ENCODE data around the gene MXD3. TPM values are rescaled to one million over a fixed set of nuclear protein-coding genes. Genes with fewer than 3 reads are reported as not detected.
"Not testable (repeated sequence)": the region's sequence is repeated elsewhere in the genome, so short reads cannot be mapped to it uniquely, and the experiment has no call there.

MXD3 gene, protein sequence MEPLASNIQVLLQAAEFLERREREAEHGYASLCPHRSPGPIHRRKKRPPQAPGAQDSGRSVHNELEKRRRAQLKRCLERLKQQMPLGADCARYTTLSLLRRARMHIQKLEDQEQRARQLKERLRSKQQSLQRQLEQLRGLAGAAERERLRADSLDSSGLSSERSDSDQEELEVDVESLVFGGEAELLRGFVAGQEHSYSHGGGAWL
- polyA plus RNA-seq (ENCODE audit: insufficient read length in 10 of 10) = 10 to 100 TPM; 12.0 to 26.9 (median 16.3) TPM
- long read RNA-seq, donor 1, partial matches to known transcripts = 0 of 3 reads
- long read RNA-seq, donor 1, other reads (novel, unspliced or antisense) = 0 of 3 reads
- long read RNA-seq, donor 2, partial matches to known transcripts = 27 of 99 reads
- long read RNA-seq, donor 2, other reads (novel, unspliced or antisense) = 67 of 99 reads
- long read RNA-seq, donor 3 = 0 reads
- long read RNA-seq, donor 4, partial matches to known transcripts = 0 of 4 reads
- long read RNA-seq, donor 4, other reads (novel, unspliced or antisense) = 0 of 4 reads
- long read RNA-seq, donor 5, partial matches to known transcripts = 0 of 2 reads
- long read RNA-seq, donor 5, other reads (novel, unspliced or antisense) = 0 of 2 reads
- long read RNA-seq, donor 6, partial matches to known transcripts = 0 of 4 reads
- long read RNA-seq, donor 6, other reads (novel, unspliced or antisense) = 0 of 4 reads
- long read RNA-seq, donor 7, partial matches to known transcripts = 0 of 4 reads
- long read RNA-seq, donor 7, other reads (novel, unspliced or antisense) = 0 of 4 reads
- long read RNA-seq, donor 8, partial matches to known transcripts = 0 of 3 reads
- long read RNA-seq, donor 8, other reads (novel, unspliced or antisense) = 0 of 3 reads
- long read RNA-seq, donor 9, partial matches to known transcripts = 0 of 1 reads
- long read RNA-seq, donor 9, other reads (novel, unspliced or antisense) = 0 of 1 reads

- DNase-seq = peak; percentile 93 to 97 (median 97)
Observed at GRCh38 chr5:177311723-177312648, at the start of gene MXD3. TSS of gene MXD3 (minus strand) at chr5:177311898. CDS start at chr5:177311830, 68 bp downstream.

GRCh38 chr5:177360740-177361139, 49.0 kb upstream of the MXD3 start:
- not testable (repeated sequence) for DNase-seq

- DNase-seq = no peak
Observed at GRCh38 chr5:177359860-177360259, 48.2 kb upstream of the MXD3 start.

GRCh38 chr5:177359451-177359851, 47.8 kb upstream of the MXD3 start:
- DNase-seq = no peak

- DNase-seq = no peak
Observed at GRCh38 chr5:177358370-177358819, 46.7 kb upstream of the MXD3 start.

- peak in 1 of 3 donors; percentile 56 for DNase-seq
Observed at GRCh38 chr5:177357459-177358351, 46.0 kb upstream of the MXD3 start, which contains the start of gene RGS14. TSS of gene RGS14 (plus strand) at chr5:177357924. CDS start at chr5:177358025, 101 bp downstream.

DNA sequence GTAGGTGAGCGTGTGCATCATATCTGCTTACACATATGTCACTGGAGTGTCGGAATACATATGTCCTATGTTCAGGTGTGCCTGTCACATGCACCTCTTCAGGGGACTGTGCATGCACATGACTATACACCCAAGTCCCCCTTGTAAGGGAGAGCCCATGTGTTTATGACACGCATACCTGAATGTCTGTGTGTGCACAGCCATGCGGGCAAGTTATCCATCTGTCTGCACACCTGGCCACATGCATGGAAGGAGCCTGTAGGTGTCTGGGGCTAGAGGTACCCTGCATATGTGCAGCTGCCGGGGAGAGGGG, 45.4 kb upstream of the MXD3 start:
- DNase-seq = no peak

DNA sequence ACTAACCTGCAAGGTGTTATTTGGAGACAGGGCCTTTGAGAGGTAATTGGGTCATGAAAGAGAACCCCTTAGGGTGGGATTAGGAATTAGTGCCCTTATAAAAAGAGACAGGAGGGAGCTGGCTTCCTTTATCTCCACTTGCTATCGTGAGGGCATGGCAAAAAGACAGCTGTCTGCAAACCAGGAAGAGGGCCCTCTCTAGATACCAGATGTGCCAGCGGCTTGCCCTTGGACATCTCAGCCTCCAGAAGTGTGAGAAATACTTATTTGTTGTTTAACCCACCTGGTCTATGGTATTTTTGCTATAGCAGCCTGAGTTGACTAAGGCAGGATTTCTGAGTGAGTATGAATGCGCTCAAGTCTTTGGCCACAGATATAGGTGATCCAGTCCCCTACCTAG, 45.0 kb upstream of the MXD3 start:
- no peak for DNase-seq

GRCh38 chr5:177355868-177356168, 44.1 kb upstream of the MXD3 start:
- no peak for DNase-seq

DNA sequence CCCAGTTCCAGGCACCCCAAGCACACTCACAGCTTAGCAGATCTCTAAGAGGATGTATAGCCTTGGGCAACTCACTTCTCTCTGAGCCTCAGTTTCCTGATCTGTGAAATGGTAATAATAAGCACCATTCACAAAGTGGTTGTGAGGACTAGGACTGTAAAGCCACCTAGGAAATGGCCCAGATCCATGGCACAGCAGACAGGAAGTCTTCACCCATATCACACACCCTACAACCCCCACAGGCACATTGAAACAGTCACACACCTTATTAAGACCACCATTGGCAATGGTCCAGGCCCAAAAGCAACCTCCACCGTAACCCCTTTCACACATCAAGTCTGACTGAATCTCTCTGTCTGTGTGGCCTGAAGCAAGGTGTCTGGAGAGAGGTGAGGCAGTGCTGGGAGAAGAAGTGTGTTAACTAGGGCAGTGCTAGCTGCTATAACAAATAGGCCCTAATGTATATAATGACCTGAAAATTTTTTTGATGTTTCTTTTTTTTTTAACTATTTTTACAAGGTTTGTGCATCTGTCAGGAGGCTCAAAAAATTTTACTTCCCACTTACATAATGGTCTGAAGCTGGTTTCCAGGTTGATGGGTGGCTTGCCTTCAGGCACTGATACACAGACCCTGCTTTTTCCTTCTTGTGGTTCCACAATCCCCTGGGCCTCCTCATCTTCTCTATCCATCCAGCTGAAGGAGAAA, 43.6 kb upstream of the MXD3 start:
- DNase-seq = no peak

GRCh38 chr5:177354711-177355110, 43.0 kb upstream of the MXD3 start:
- no peak for DNase-seq

DNA sequence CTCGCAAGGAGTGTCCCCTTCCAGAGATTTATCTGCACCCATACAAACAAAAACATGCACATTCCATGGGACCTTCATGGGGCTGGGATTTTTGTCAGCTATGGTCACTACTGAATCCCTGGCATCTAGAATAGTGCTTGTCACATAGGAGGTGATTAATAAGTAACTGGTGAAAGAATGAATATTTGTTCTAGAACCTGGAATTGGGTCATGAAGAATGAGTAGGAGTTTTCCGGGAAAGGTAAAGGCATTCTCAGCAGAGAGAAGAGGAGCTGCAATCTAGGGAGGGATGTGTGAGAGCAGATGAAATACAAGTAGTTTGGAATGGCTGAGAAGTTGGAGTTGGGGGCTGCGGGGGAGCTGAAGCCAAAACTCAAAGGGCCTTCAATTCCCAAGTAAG, 42.6 kb upstream of the MXD3 start:
- no peak for DNase-seq

- no peak for DNase-seq
Observed at GRCh38 chr5:177353093-177353492, 41.4 kb upstream of the MXD3 start.

DNA sequence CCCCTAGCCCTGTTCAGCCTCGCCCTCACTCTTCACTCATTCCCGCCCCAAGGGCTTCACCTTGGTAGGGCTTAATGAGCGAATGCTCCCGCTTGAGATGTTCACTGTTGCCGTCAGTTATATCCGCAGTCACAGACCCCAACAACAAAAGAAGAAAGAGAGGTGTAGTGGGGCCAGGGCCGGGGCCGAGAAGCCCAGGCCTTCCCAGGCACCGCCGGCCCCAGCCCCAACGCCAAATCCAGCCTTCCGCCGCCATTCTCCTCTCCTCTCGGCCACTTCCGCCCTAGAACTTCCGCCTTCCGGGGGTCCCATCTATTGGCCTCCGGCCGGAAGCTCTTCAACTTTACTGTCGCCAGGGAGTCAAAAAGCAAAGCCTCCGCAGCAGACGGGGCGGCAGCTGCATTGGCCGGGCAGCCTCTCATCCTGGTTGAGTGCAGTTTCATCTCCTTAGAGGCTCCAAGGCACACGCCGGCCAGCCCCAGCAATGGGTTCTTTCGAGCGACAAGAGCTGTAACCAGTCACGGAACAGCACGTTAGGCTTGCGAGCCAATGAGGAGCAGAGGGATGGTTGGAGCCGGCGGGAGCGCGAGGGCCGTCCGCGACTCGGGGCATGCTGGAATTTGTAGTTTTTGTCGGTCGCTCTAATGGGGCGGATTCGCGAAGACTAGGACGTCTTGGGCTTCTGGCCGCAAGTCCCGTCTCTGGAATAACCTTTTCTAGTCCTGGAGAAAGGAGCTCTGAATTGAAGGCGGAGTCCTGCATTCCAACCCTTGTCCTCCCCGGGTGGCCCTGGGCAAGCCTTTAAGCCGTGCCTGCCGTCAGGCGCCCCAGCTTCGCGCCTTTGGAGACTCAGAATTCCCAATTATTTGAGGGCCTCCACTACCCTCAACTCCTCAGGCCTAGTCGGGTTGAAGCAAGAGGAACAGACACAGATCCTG, 40.0 kb upstream of the MXD3 start, which contains the start of gene LMAN2:
TSS of gene LMAN2 (minus strand) at position 277 of the 938 bp plus-strand sequence. CDS start at position 256, 21 bp downstream.
- peak; percentile 95 to 99 (median 98) for DNase-seq

DNA sequence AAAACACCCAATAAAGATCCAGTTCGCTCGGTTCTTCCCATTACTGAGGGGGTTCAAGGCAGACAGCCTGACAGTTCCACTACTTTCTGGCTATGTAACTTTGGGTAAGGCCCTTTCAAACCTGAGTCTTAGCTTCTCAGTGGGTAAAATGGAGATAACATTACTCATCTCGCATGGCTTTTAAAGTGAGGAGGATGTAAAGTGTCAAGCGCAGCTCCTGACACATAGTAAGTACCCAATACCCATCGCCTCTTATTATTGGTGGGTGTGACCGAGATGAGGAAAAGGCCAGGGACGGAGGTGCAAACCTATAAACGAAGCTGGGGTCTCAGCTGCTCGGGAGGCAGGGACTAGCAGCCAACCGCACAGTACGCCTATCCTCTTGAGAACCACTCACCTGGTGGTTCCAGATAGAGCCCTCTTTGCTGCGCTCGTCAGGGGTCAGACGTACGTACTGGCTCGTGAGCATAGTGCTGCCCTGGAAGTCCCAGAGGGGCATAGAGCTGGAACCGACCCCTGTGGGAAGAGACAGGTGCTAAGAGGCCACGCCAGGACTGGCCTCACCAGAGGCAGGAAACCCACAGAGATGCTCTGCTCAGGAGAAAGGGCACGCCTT, 39.2 kb upstream of the MXD3 start:
- no peak for DNase-seq

DNA sequence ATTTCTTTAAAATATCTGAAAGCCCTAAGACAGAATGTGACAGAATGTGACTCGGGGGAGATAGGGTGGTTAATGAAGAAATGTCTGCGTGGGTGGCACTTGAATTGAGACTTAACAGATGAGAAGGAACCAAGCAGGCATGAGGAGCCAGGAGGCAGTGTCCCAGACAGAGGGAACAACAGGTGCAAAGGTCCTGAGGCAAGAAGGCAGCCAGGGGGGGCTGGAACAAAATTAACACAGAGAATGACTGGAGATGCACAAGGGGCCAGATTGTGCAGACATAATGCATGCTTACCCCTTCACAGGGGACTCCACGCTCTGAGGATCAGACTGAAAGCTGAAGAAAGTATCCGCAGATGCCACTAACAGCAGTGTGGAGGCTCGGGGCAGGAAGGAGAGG, 38.1 kb upstream of the MXD3 start:
- no peak for DNase-seq

DNA sequence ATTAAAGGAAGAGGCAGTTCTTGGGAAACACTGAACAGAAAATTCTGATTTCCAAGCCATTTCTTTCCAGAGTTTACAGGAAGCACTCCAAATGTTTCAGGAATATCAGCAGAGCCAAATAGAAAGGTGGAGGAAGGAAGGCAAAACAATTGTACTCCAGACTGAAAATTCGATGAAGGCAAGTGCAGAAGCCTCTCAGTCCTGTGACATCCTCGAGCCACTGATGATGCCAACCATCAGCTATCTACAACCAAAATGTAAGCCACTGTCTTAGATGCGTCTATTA, 37.6 kb upstream of the MXD3 start:
- DNase-seq = no peak

GRCh38 chr5:177347699-177348098, 36.0 kb upstream of the MXD3 start:
- DNase-seq = no peak

Data from muscle of back (tissue), 13 donors.